DND-41 (cell line): ENCODE data around the gene EGFLAM.

ENCODE experiments used
- ATAC-seq: fragments of 200-7000 bp; cut with Tn5 transposase; 3 replicates; pipeline ENCODE4 v1.9.1; 2021; ENCODE audit warnings: low read depth; ENCODE audit not compliant: insufficient read depth
- DNase-seq: peaks from one replicate; pipeline ENCODE4 v3.0.0-alpha.2; 2020
- H2AFZ ChIP-seq: 2 replicates; pipeline ENCODE4 v1.6.0; 2012; ENCODE audit warnings: low read depth, low read length
- H3K27ac ChIP-seq: 2 replicates; pipeline ENCODE4 v1.5.1; 2012; ENCODE audit warnings: low read length, inconsistent platforms
- H3K27me3 ChIP-seq: fragments of 200-600 bp; sonication (generic); 2 replicates; pipeline ENCODE4 v1.6.0; 2012; ENCODE audit warnings: low read length, mild to moderate bottlenecking, inconsistent platforms; ENCODE audit not compliant: insufficient read depth, poor library complexity
- H3K36me3 ChIP-seq: 2 replicates; pipeline ENCODE4 v1.5.1; 2012; ENCODE audit warnings: low read length, inconsistent platforms; ENCODE audit not compliant: insufficient read depth
- H3K4me1 ChIP-seq: 2 replicates; pipeline ENCODE4 v1.5.1; 2012; ENCODE audit warnings: mild to moderate bottlenecking, low read length; ENCODE audit not compliant: insufficient read depth
- H3K4me2 ChIP-seq: 2 replicates; pipeline ENCODE4 v1.6.0; 2012; ENCODE audit warnings: mild to moderate bottlenecking, moderate library complexity, low read length, inconsistent platforms; ENCODE audit not compliant: insufficient read depth
- H3K4me3 ChIP-seq, 2 experiments: fragments of 200-600 bp in 1 of 2; shearing (Covaris generic) in 1 of 2; 2 replicates each; pipeline ENCODE4 v1.5.1; 2012 to 2016; ENCODE audit warnings: inconsistent platforms in 2 of 2, low read length in 2 of 2, mild to moderate bottlenecking in 2 of 2, low read depth in 1 of 2, moderate library complexity in 1 of 2
- H3K79me2 ChIP-seq: 2 replicates; pipeline ENCODE4 v1.6.0; 2012; ENCODE audit warnings: low read length, inconsistent platforms; ENCODE audit not compliant: insufficient read depth
- H3K9ac ChIP-seq: 2 replicates; pipeline ENCODE4 v1.6.0; 2012; ENCODE audit warnings: low read depth, mild to moderate bottlenecking, inconsistent platforms, low read length, moderate library complexity
- H3K9me3 ChIP-seq: 2 replicates; pipeline ENCODE4 v1.5.1; 2012; ENCODE audit warnings: low read length, moderate library complexity, mild to moderate bottlenecking, inconsistent platforms; ENCODE audit not compliant: insufficient read depth, severe bottlenecking
- H4K20me1 ChIP-seq: 2 replicates; pipeline ENCODE4 v1.6.0; 2012; ENCODE audit warnings: low read length; ENCODE audit not compliant: insufficient read depth
- CTCF ChIP-seq: IDR thresholded peaks from 2 replicates; pipeline ENCODE4 v1.5.1; 2012; ENCODE audit warnings: borderline replicate concordance, low read length, moderate library complexity, mild to moderate bottlenecking; ENCODE audit not compliant: poor library complexity, severe bottlenecking; ENCODE audit errors: extremely low read depth
- EZH2 ChIP-seq: IDR thresholded peaks from 3 replicates; pipeline ENCODE4 v1.6.1; 2012; ENCODE audit warnings: borderline replicate concordance, low read depth, mild to moderate bottlenecking, moderate library complexity, low read length, inconsistent platforms; ENCODE audit not compliant: severe bottlenecking

EGFLAM gene

DNA sequence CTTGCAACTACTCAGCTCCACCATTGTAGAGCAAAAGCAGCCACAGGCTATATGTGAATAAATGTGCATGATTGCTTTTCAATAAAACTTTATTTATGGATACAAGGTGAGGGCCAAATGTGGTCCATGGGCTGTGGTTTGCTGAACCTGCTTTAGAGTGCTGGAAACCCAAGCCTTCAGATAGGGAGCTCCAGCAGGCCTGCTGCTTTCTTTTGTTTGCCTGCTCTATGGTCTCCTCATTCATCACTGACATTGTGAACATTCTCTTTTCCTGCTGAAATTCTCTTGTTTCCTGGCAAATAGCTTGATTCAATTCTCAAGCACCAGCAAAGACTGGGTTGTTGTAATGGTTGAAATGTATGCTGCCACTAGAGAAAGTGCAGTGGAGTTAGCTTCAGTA, 26.0 kb downstream of the EGFLAM start:
- no peak overlapping the region for H2AFZ ChIP-seq
- H3K4me2 ChIP-seq: no peak overlapping the region
- no peak for TF ChIP-seq EZH2
- no peak for TF ChIP-seq CTCF
- no peaks in the 10 kb centered on the region for H3K79me2 ChIP-seq
- H3K9me3 ChIP-seq: no peaks in the 10 kb centered on the region
- ATAC-seq (no peak), DNase-seq (no peak)
- peaks cover 5% of the 10 kb centered on the region for H3K27me3 ChIP-seq
- H3K36me3 ChIP-seq: no peaks in the 10 kb centered on the region
- H3K9ac ChIP-seq: no peak overlapping the region
- no peaks in the 10 kb centered on the region for H3K4me1 ChIP-seq
- H3K27ac ChIP-seq: no peak overlapping the region
- no peak overlapping the region for H3K4me3 ChIP-seq
- H4K20me1 ChIP-seq: no peaks in the 10 kb centered on the region

GRCh38 chr5:38285226-38285625, 26.9 kb downstream of the EGFLAM start:
- Histone ChIP-seq H4K20me1 (no peaks in the 10 kb centered on the region), H3K4me3 (no peak overlapping the region), H2AFZ (no peak overlapping the region), H3K9me3 (no peaks in the 10 kb centered on the region), H3K9ac (no peak overlapping the region), H3K4me2 (no peak overlapping the region), H3K79me2 (no peaks in the 10 kb centered on the region), H3K4me1 (no peaks in the 10 kb centered on the region), H3K36me3 (no peaks in the 10 kb centered on the region), H3K27ac (no peak overlapping the region), H3K27me3 (peaks cover 5% of the 10 kb centered on the region)
- no peak for ATAC-seq
- DNase-seq: no peak
- no peak for TF ChIP-seq EZH2

DNA sequence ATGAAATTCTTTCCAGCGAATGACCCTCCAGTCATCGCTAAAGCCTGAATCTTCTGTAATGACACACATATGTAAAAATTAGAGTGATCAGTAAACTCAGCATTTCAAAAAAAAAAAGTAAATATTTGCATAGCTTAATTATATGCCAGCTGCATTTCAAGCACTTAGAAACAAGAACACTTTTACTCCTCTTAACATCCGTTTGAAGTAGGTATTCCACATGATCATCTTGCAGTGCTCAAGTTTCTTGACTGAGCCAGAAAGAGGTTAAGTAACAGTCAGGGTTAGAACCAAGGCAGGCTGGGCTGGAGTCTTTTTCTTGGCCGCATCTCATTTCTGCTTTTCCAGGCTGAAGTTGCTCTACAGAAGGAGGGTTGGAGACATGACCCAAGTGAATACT, 27.6 kb downstream of the EGFLAM start:
- DNase-seq: no peak
- H3K4me1 ChIP-seq: no peaks in the 10 kb centered on the region

GRCh38 chr5:38287124-38287523, 28.8 kb downstream of the EGFLAM start:
- DNase-seq (no peak), ATAC-seq (no peak)
- no peaks in the 10 kb centered on the region for H3K36me3 ChIP-seq
- H3K27ac ChIP-seq: no peak overlapping the region
- no peaks in the 10 kb centered on the region for H3K9me3 ChIP-seq
- no peaks in the 10 kb centered on the region for H3K79me2 ChIP-seq
- TF ChIP-seq CTCF: no peak
- peaks cover 5% of the 10 kb centered on the region for H3K27me3 ChIP-seq
- H4K20me1 ChIP-seq: no peaks in the 10 kb centered on the region
- no peak overlapping the region for H3K4me3 ChIP-seq
- H3K4me1 ChIP-seq: no peaks in the 10 kb centered on the region
- H3K9ac ChIP-seq: no peak overlapping the region
- no peak overlapping the region for H3K4me2 ChIP-seq
- H2AFZ ChIP-seq: no peak overlapping the region

More for the DNA sequence above, 27.6 kb downstream of the EGFLAM start:
- peaks cover 5% of the 10 kb centered on the region for H3K27me3 ChIP-seq
- no peaks in the 10 kb centered on the region for H3K36me3 ChIP-seq
- no peak for TF ChIP-seq CTCF
- no peak for TF ChIP-seq EZH2
- H3K4me3 ChIP-seq: no peak overlapping the region
- H3K79me2 ChIP-seq: no peaks in the 10 kb centered on the region
- H2AFZ ChIP-seq: no peak overlapping the region
- H3K9me3 ChIP-seq: no peaks in the 10 kb centered on the region
- H4K20me1 ChIP-seq: no peaks in the 10 kb centered on the region
- H3K27ac ChIP-seq: no peak overlapping the region
- H3K4me2 ChIP-seq: no peak overlapping the region
- H3K9ac ChIP-seq: no peak overlapping the region
- no peak for ATAC-seq
